Activated naive CD4-positive, alpha-beta T cell treated with Interleukin-2 at 50 U/mL for 16 hours (primary cell): ENCODE measurements around the gene C12orf57.
"Not testable (repeated sequence)": the region's sequence is repeated elsewhere in the genome, so short reads cannot be mapped to it uniquely, and the experiment has no call there.

Source experiments
- DNase-seq: peaks from one replicate; pipeline ENCODE4 v3.0.0-alpha.2; 2020

Gene C12orf57, protein sequence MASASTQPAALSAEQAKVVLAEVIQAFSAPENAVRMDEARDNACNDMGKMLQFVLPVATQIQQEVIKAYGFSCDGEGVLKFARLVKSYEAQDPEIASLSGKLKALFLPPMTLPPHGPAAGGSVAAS

DNA sequence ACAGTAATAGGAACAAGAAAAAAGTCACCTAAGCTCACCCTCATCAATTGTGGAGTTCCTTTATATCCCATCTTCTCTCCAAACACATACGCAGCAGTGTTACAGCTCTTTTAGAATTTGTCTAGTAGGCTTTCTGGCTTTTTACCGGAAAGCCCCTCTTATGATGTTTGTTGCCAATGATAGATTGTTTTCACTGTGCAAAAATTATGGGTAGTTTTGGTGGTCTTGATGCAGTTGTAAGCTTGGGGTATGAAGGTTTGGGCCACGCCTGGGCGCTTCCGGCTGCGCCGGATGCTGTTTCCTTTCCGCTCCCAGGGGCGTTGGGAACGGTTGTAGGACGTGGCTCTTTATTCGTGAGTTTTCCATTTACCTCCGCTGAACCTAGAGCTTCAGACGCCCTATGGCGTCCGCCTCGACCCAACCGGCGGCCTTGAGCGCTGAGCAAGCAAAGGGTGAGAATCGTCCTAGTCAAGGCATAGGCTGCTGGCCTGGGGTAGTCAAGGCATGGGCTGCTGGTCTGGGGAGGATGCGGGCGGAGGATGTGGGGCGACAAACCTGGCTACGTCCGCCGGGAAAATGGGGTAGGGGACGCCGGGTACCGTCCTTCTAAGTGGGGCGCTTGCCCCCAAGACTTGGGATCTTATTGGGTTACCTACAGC lies at the start of gene C12orf57, which contains the start of gene RNU7-1:
TSS of gene C12orf57 (plus strand) at position 301 of the 659 bp plus-strand sequence. CDS start at position 401, 100 bp downstream.
TSS of gene RNU7-1 (plus strand) at position 95 of the 659 bp plus-strand sequence.
- DNase-seq: peak; percentile 81

DNA sequence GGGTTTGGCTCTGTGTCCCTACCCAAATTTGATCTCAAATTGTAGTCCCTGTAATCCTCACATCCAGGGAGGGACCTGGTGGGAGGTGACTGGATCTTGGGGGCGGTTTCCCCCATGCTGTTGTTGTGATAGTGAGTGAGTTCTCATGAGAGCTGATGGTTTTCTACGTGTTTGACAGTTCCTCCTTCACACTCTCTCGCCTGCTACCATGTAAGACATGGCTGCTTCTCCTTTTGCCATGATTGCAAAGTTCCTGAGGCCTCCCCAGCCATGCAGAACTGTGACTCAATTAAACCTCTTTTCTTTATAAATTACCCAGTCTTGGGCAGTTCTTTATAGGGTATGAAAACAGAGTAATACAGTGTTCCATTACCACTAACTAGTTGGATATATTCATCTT lies 49.5 kb upstream of the C12orf57 start:
- DNase-seq: no peak

- DNase-seq: no peak
Measured at GRCh38 chr12:6896846-6897435, 46.9 kb upstream of the C12orf57 start.

GRCh38 chr12:6899427-6899826 lies 44.4 kb upstream of the C12orf57 start:
- DNase-seq: no peak

DNA sequence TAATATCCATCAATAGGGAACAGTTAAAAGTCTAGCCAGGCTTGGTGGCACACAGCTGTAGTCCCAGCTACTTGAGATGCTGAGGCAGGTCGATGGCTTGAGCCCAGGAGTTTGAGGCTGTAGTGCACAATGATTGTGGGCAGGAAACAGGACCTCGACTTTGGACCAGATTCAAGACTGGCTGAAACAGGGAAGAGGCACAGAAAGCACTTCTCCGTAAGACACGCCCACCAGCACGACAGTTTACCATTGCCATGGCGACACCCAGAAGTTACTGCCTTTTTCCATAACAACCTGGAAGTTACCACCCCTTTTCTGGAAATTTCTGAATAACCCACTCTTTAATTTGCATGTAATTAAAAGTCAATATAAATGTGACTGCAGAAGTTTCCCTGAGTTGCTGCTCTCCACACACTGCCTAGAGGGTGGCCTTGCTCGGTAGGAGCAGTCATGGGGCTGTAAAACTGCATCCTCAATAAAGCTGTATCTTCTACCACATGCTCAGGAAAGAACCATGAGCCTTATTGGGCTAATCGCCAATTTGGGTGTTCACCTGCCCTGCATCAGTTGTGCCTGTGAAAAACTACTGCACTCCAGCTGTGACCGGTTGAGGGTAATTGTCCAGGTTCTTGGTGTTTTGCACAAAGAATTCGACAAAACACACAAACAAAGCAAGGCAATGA lies 43.8 kb upstream of the C12orf57 start:
- DNase-seq: peak; percentile 17

DNA sequence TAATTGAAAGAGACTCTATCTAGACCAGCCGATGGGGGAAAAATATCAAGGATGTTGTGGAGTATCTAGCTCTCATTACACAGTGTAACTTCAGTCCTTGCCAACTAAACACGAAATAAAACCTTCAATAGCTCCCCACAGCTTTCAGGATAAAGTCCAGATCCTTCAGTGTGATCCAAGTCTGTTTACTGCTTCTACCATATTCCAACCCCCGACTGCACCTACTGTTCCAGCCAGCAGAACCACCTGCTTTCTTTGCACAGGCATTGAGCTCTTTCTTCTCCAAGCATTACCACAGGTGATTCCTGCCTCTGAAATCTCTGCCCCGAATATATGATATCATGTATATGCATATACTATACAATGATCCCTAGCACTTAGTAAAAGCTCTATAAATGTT lies 41.4 kb upstream of the C12orf57 start:
- no peak for DNase-seq

DNA sequence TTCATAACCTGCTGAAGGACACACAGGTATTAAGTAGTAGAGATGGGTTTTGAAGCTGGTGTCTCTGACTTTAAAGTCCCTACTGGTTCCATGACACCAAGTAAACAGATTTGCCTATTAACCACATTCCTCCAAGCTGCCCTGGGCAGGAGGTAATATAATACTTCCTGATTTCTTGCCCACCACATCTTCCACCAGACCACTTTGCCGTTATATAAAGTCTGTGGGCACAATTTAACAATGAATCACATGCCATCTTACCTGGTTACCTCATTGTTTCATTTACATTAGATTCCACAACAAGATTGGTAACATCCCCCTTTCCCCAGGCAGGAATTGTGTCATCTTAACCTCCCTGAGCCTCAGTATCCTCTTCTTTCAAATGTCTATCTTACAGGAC lies 40.1 kb upstream of the C12orf57 start:
- DNase-seq: no peak

GRCh38 chr12:6904280-6905276 lies 39.2 kb upstream of the C12orf57 start, which contains the start of gene LRRC23:
Gene LRRC23 (plus strand): TSS chr12:6904822. CDS start chr12:6905634, 812 bp downstream.
- peak; percentile 98 for DNase-seq

DNA sequence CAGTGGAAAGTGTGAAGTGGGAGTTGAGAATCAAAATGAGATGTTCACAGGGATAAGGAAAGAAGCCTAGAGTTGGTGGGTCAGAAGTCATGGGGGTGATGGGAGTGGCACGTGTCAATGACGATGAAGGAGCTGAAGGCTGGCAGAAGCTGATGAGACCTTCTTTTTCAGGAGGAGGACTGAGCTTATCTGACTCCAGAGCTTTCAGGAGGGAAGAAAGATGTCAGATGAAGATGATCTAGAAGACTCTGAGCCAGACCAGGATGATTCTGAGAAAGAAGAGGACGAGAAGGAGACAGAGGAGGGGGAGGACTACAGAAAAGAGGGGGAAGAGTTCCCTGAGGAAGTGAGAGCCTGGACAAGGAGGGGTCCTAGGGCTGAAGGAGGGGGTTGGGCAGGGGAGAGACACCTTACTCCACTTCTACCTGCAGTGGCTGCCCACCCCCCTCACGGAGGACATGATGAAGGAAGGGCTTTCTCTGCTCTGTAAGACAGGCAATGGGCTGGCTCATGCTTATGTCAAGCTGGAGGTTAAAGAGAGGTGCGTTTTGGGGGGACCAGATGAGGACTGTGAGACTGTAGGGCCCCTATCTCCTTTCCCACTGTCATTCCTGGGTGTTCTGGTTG lies 38.3 kb upstream of the C12orf57 start:
- DNase-seq: no peak

- DNase-seq: not testable (repeated sequence)
Measured at GRCh38 chr12:6908141-6908540, 35.7 kb upstream of the C12orf57 start.

DNA sequence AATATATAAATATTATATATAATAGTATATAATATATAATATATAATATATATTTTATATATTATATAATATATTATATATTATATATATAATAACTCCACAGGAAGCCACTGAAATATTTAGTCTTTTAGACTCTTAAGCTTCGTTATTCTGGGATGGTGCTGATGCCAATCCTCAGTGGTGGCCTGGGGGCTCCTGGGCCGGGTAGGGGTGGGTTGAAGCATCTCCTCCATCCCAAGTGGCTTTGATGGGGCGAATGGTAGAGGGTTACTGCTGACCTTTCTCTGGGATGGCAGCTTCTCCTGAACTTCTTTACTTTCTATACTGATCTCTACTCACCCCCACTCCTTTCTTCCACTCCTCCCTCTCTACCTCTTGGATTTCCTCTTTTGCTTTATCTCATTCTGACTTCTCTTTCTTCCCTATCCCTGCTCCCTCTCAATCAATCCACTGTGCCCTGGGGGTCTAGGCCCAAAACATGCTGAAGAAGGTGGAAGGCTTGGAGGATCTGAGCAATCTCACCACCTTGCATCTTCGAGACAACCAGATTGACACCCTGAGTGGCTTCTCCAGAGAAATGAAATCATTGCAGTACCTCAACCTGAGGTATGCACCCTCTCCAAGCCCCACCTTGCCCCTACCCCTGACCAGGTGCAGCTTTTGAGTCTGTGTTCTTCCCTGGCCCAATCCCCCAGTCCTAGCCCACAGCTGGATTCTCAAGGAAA lies 34.2 kb upstream of the C12orf57 start:
- DNase-seq: no peak

GRCh38 chr12:6912164-6912935 lies 31.5 kb upstream of the C12orf57 start:
- no peak for DNase-seq

- peak; percentile 85 for DNase-seq
Measured at GRCh38 chr12:6914246-6914946, 29.4 kb upstream of the C12orf57 start, which contains the start of gene ENO2. Gene ENO2 (plus strand): TSS chr12:6914580. CDS start chr12:6915833, 1,253 bp downstream.

DNA sequence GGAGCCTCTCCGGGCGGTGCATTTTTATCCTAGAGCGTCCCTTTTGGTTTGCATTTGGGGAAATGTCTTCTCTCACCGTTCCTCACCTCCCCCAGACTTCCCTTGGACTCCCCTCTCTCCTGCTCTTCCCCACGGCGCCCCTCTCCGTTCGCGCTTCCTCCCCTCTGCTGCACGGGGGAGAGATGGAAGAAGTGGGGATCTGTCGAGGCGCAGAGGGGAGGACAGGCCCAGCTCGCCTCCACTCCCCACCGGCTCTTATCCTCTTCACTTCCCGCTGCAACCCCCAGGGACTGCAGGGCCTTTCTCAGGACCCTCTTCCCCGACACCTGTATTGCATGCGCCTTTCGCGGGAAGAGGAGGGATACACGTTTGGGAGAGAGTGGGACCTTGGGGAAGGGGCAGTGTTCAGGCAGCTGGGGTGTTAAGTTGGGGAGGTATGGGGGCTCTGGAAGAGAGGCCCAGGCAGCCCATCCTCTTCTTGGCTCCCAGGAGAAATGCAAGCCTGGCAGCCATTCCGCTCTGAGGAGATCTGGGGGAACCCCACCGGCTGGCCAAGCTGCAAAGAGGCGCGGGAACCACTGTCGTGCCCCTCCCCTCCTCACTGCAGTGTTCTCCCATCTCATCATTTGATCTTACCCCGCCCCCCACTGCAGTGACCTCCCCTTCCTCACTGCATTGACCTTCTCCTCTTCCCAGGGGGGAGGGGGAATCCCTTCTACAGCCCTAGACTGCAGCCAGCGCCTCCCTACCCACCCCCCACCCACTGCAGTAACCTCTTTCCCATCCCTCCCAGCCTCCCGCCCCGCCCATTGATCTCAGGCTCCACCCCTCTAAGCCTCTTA lies 28.7 kb upstream of the C12orf57 start:
- DNase-seq: no peak

DNA sequence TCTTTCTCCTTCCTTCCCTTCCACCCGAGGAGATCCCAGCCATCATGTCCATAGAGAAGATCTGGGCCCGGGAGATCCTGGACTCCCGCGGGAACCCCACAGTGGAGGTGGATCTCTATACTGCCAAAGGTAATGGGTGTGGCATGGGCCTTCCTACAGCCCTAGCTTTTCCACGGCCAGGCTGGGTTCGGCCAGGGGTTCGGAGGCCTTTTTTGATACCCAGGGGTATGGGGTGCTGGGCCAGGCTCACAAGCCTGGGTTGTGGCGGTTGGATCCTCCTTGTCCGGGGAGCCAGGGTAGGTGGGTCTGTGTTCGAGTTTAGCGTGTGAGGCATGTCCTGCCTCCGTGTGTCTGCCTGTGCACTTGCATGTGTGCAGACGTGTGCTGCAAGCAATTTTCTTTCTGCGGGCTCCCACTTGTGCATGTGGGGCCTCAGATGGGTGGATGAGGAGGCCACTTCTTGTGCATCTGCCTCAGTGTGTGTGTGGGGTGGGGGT lies 28.0 kb upstream of the C12orf57 start:
- no peak for DNase-seq

- DNase-seq: no peak
Measured at GRCh38 chr12:6916426-6917200, 27.2 kb upstream of the C12orf57 start.

DNA sequence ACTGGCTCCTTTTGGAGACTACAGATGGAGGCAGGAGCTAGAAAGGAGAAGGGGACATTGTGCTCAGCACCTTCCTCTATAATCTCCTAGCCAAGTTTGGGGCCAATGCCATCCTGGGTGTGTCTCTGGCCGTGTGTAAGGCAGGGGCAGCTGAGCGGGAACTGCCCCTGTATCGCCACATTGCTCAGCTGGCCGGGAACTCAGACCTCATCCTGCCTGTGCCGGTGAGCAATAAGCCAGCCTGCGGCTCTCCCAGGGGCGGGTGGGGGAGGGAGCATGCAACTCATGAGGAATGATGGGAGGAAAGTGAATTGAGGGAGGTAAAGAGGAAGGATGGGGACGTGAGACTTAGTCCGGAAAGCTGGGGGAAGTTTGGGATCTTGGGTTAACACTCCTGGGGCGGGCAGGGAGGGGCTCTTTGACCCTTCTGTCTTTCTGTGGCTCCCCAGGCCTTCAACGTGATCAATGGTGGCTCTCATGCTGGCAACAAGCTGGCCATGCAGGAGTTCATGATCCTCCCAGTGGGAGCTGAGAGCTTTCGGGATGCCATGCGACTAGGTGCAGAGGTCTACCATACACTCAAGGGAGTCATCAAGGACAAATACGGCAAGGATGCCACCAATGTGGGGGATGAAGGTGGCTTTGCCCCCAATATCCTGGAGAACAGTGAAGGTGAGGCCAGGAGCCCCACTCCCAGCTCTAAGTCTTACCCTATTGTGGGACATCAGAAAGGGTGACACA lies 26.2 kb upstream of the C12orf57 start:
- no peak for DNase-seq
